ENCODE results near the gene LINS1. TPM values are rescaled to one million over a fixed set of nuclear protein-coding genes. Genes with fewer than 3 reads are reported as not detected.

LINS1 gene
- total and polyA plus RNA-seq, 7 donors = 6.6 to 74.8 (median 13.7) TPM

GRCh38 chr15:100635406-100636071 lies 33.6 kb upstream of the LINS1 start:
- WGBS, 2 donors = 69 to 88% methylated on average over 11 of the region's 11 CpGs
- no peaks in the 10 kb centered on the region for H3K9me3 ChIP-seq
- intact Hi-C loops (cut with DNase I) = no loop called here
- H3K27ac ChIP-seq = no peak overlapping the region
- H3K4me3 ChIP-seq = no peak overlapping the region
- H3K4me1 ChIP-seq = peaks cover 0 to 32% (median 16%) of the 10 kb centered on the region in 4 donors
- H3K36me3 ChIP-seq = peaks cover 0 to 21% (median 5%) of the 10 kb centered on the region in 4 donors
- DNase-seq = no peak
- TF ChIP-seq EP300 (IDR thresholded peaks at IDR 0.05) = no peak
- TF ChIP-seq POLR2A (IDR thresholded peaks at IDR 0.05) = no peak
- TF ChIP-seq POLR2AphosphoS5 (IDR thresholded peaks at IDR 0.05) = no peak
- no peaks in the 10 kb centered on the region for H3K27me3 ChIP-seq

- no peak for DNase-seq
- no peak overlapping the region for H3K4me3 ChIP-seq
- H3K4me1 ChIP-seq = peaks cover 0 to 27% (median 8%) of the 10 kb centered on the region in 4 donors
- H3K27me3 ChIP-seq = no peaks in the 10 kb centered on the region
- H3K9me3 ChIP-seq = no peaks in the 10 kb centered on the region
- peaks cover 0 to 35% (median 6%) of the 10 kb centered on the region in 4 donors for H3K36me3 ChIP-seq
- H3K27ac ChIP-seq = no peak overlapping the region
- 69 to 85% methylated on average over 1 of the region's 1 CpG for WGBS, 2 donors
- TF ChIP-seq EP300 (IDR thresholded peaks at IDR 0.05) (no peak), POLR2AphosphoS5 (IDR thresholded peaks at IDR 0.05) (no peak), CTCF (IDR thresholded peaks at IDR 0.05) (no peak), POLR2A (IDR thresholded peaks at IDR 0.05) (no peak)
- intact Hi-C loops (cut with DNase I) = no loop called here
Measured at GRCh38 chr15:100633763-100634075, 31.7 kb upstream of the LINS1 start.

- H3K27ac ChIP-seq = no peak overlapping the region
- intact Hi-C loops (cut with DNase I) = no loop called here
- WGBS, 2 donors = 96% methylated on average over 10 of the region's 10 CpGs
- no peak overlapping the region for H3K4me3 ChIP-seq
- H3K36me3 ChIP-seq = peaks cover 0 to 35% (median 6%) of the 10 kb centered on the region in 4 donors
- DNase-seq = no peak
- no peak for TF ChIP-seq POLR2A (IDR thresholded peaks at IDR 0.05)
- no peak for TF ChIP-seq CTCF (IDR thresholded peaks at IDR 0.05)
- TF ChIP-seq EP300 (IDR thresholded peaks at IDR 0.05) = no peak
- TF ChIP-seq POLR2AphosphoS5 (IDR thresholded peaks at IDR 0.05) = no peak
- peaks cover 0 to 14% (median 3%) of the 10 kb centered on the region in 4 donors for H3K4me1 ChIP-seq
- H3K27me3 ChIP-seq = no peaks in the 10 kb centered on the region
- no peaks in the 10 kb centered on the region for H3K9me3 ChIP-seq
Measured at GRCh38 chr15:100631831-100632230, 29.8 kb upstream of the LINS1 start.

- no peak overlapping the region for H3K27ac ChIP-seq
- DNase-seq = no peak
- intact Hi-C loops (cut with DNase I) = loop anchor here (1.0 to 5.0 kb wide), 2 partner anchors 244 to 289 kb away; partner anchors contain the start of gene LRRK1
- H3K27me3 ChIP-seq = no peaks in the 10 kb centered on the region
- H3K36me3 ChIP-seq = peaks cover 0 to 35% (median 6%) of the 10 kb centered on the region in 4 donors
- 57 to 73% methylated on average over 3 of the region's 3 CpGs for WGBS, 2 donors
- H3K4me3 ChIP-seq = no peak overlapping the region
- peaks cover 0 to 14% (median 3%) of the 10 kb centered on the region in 4 donors for H3K4me1 ChIP-seq
- H3K9me3 ChIP-seq = no peaks in the 10 kb centered on the region
- TF ChIP-seq POLR2A (IDR thresholded peaks at IDR 0.05) (no peak), CTCF (IDR thresholded peaks at IDR 0.05) (no peak), POLR2AphosphoS5 (IDR thresholded peaks at IDR 0.05) (no peak), EP300 (IDR thresholded peaks at IDR 0.05) (no peak)
Measured at GRCh38 chr15:100628746-100629145, 26.8 kb upstream of the LINS1 start.

GRCh38 chr15:100627789-100628395 lies 25.9 kb upstream of the LINS1 start:
- 30 to 41% methylated on average over 6 of the region's 6 CpGs for WGBS, 2 donors
- Histone ChIP-seq H3K27me3 (no peaks in the 10 kb centered on the region), H3K9me3 (no peaks in the 10 kb centered on the region), H3K36me3 (peaks cover 0 to 35% (median 6%) of the 10 kb centered on the region in 4 donors), H3K27ac (no peak overlapping the region), H3K4me3 (no peak overlapping the region), H3K4me1 (peaks cover 0 to 14% (median 3%) of the 10 kb centered on the region in 4 donors)
- intact Hi-C loops (cut with DNase I) = loop anchor here (1.0 to 5.0 kb wide), 3 partner anchors 244 to 379 kb away; partner anchors contain the start of gene LRRK1
- peak; percentile 65 to 81 (median 74) for TF ChIP-seq CTCF (IDR thresholded peaks at IDR 0.05)
- no peak for TF ChIP-seq POLR2A (IDR thresholded peaks at IDR 0.05)
- no peak for TF ChIP-seq POLR2AphosphoS5 (IDR thresholded peaks at IDR 0.05)
- no peak for TF ChIP-seq EP300 (IDR thresholded peaks at IDR 0.05)
- peak; percentile 80 for DNase-seq

Measured in sigmoid colon (tissue), 7 donors.